ENCODE results near the gene LIPG. TPM values are rescaled to one million over a fixed set of nuclear protein-coding genes. Genes with fewer than 3 reads are reported as not detected.

Gene LIPG
- total RNA-seq, 4 donors from 2014 or later, result 4.9 to 11.5 (median 6.9) TPM

GRCh38 chr18:49588971-49589370 lies 27.1 kb downstream of the LIPG start:
- TF ChIP-seq CTCF (IDR thresholded peaks at IDR 0.05) (no peak), EP300 (IDR thresholded peaks at IDR 0.05; ENCODE audit: low read depth) (no peak), POLR2A (IDR thresholded peaks at IDR 0.05) (no peak), POLR2AphosphoS5 (IDR thresholded peaks at IDR 0.05) (no peak)
- no peaks in the 10 kb centered on the region for H3K27me3 ChIP-seq
- peak overlapping the region in 2 of 4 donors; percentile 22 to 84 for H3K27ac ChIP-seq
- no peaks in the 10 kb centered on the region for H3K9me3 ChIP-seq
- H3K36me3 ChIP-seq, result no peaks in the 10 kb centered on the region
- intact Hi-C loops (cut with DNase I; ENCODE audit: low total_unique reads), result no loop called here
- H3K4me1 ChIP-seq, result peaks cover 0 to 50% (median 34%) of the 10 kb centered on the region in 4 donors
- in situ Hi-C loops (cut with MboI; ENCODE audit: low pct_ligation_motif_present in 1 of 4, low pct_unique_long_range_greater_than_20kb in 1 of 4, low sequenced_read_pairs in 3 of 4), result no loop called here
- WGBS, 2 donors (ENCODE audit: low coverage in 1 of 2), result 81% methylated on average over 12 of the region's 12 CpGs; no CpG with 5 or more reads in 1 of the 2 donors
- no peak overlapping the region for H3K4me3 ChIP-seq
- DNase-seq, result no peak

- H3K27ac ChIP-seq, result peak overlapping the region; percentile 60 to 84 (median 78)
- intact Hi-C loops (cut with DNase I; ENCODE audit: low total_unique reads) (no loop called here), in situ Hi-C loops (cut with MboI; ENCODE audit: low pct_ligation_motif_present in 1 of 4, low pct_unique_long_range_greater_than_20kb in 1 of 4, low sequenced_read_pairs in 3 of 4) (no loop called here)
- no peak overlapping the region for H3K4me3 ChIP-seq
- no peaks in the 10 kb centered on the region for H3K27me3 ChIP-seq
- whole genome bisulfite sequencing, 2 donors (ENCODE audit: low coverage in 1 of 2), result 58% methylated on average over 5 of the region's 10 CpGs; no CpG with 5 or more reads in 1 of the 2 donors
- H3K4me1 ChIP-seq, result peaks cover 0 to 47% (median 32%) of the 10 kb centered on the region in 4 donors
- DNase-seq, result peak; percentile 47
- H3K9me3 ChIP-seq, result no peaks in the 10 kb centered on the region
- H3K36me3 ChIP-seq, result no peaks in the 10 kb centered on the region
- no peak for TF ChIP-seq POLR2AphosphoS5 (IDR thresholded peaks at IDR 0.05)
- TF ChIP-seq POLR2A (IDR thresholded peaks at IDR 0.05), result no peak
- TF ChIP-seq EP300 (IDR thresholded peaks at IDR 0.05; ENCODE audit: low read depth), result no peak
- no peak for TF ChIP-seq CTCF (IDR thresholded peaks at IDR 0.05)
Observed at GRCh38 chr18:49590608-49591007, 28.8 kb downstream of the LIPG start.

GRCh38 chr18:49591271-49591670 lies 29.4 kb downstream of the LIPG start:
- Histone ChIP-seq H3K4me1 (peaks cover 0 to 40% (median 26%) of the 10 kb centered on the region in 4 donors), H3K27ac (peak overlapping the region; percentile 60 to 84 (median 78)), H3K27me3 (no peaks in the 10 kb centered on the region), H3K36me3 (no peaks in the 10 kb centered on the region), H3K9me3 (no peaks in the 10 kb centered on the region), H3K4me3 (no peak overlapping the region)
- 44 to 46% methylated on average over 2 to 3 of the region's 3 CpGs for WGBS, 2 donors (ENCODE audit: low coverage in 1 of 2)
- intact Hi-C loops (cut with DNase I; ENCODE audit: low total_unique reads), result no loop called here
- DNase-seq, result peak; percentile 48
- in situ Hi-C loops (cut with MboI; ENCODE audit: low pct_ligation_motif_present in 1 of 4, low pct_unique_long_range_greater_than_20kb in 1 of 4, low sequenced_read_pairs in 3 of 4), result no loop called here
- TF ChIP-seq POLR2AphosphoS5 (IDR thresholded peaks at IDR 0.05) (no peak), POLR2A (IDR thresholded peaks at IDR 0.05) (no peak), CTCF (IDR thresholded peaks at IDR 0.05) (no peak), EP300 (IDR thresholded peaks at IDR 0.05; ENCODE audit: low read depth) (no peak)

- intact Hi-C loops (cut with DNase I; ENCODE audit: low total_unique reads), result no loop called here
- in situ Hi-C loops (cut with MboI; ENCODE audit: low pct_ligation_motif_present in 1 of 4, low pct_unique_long_range_greater_than_20kb in 1 of 4, low sequenced_read_pairs in 3 of 4), result no loop called here
- H3K4me3 ChIP-seq, result no peak overlapping the region
- no peaks in the 10 kb centered on the region for H3K27me3 ChIP-seq
- no peaks in the 10 kb centered on the region for H3K36me3 ChIP-seq
- 29 to 33% methylated on average over 4 of the region's 4 CpGs for WGBS, 2 donors (ENCODE audit: low coverage in 1 of 2)
- H3K9me3 ChIP-seq, result no peaks in the 10 kb centered on the region
- peak overlapping the region; percentile 60 to 84 (median 78) for H3K27ac ChIP-seq
- TF ChIP-seq CTCF (IDR thresholded peaks at IDR 0.05) (no peak), POLR2A (IDR thresholded peaks at IDR 0.05) (no peak), POLR2AphosphoS5 (IDR thresholded peaks at IDR 0.05) (peak in 1 of 3 donors; percentile 38), EP300 (IDR thresholded peaks at IDR 0.05; ENCODE audit: low read depth) (no peak)
- peaks cover 0 to 37% (median 25%) of the 10 kb centered on the region in 4 donors for H3K4me1 ChIP-seq
- peak; percentile 41 for DNase-seq
Observed at GRCh38 chr18:49591775-49592174, 29.9 kb downstream of the LIPG start.
